AG09309 (cell line): Measurements from ENCODE around the gene SNRPB2.

Experiments used
- DNase-seq: peaks from one replicate; pipeline ENCODE4 v3.0.0-alpha.2; 2010; ENCODE audit warnings: low read depth
- H3K4me3 ChIP-seq: 2 replicates; pipeline ENCODE4 v1.5.1; 2011; ENCODE audit warnings: mild to moderate bottlenecking, low read depth, low read length, moderate library complexity; ENCODE audit not compliant: control insufficient read depth
- CTCF ChIP-seq: IDR thresholded peaks from 2 replicates; pipeline ENCODE4 v1.5.1; 2011; ENCODE audit warnings: mild to moderate bottlenecking, low read depth, low read length, inconsistent platforms; ENCODE audit not compliant: insufficient read depth, control insufficient read depth; ENCODE audit errors: missing control alignments

SNRPB2 gene

GRCh38 chr20:16758454-16759180 lies 28.8 kb downstream of the SNRPB2 start:
- no peak for DNase-seq
- TF ChIP-seq CTCF = no peak
- H3K4me3 ChIP-seq = no peak overlapping the region

DNA sequence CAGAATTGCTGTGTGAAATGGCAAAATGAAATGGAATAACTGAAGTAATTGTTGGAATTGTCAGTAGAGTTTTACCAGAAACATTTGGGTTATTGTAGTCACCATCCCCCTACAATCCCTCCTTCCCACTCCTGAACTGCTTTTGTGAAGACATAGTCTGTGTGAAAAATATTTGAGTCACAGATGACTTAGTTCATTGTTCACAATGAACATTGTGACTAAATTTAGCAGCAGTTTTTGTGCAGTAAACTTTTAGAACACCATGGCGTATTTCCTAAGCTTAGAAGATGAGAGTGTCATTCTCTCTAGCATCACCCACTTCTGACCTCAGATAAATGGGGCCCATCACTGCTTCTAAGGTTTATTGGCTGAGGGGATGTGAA lies 29.3 kb downstream of the SNRPB2 start:
- TF ChIP-seq CTCF = no peak
- no peak overlapping the region for H3K4me3 ChIP-seq
- DNase-seq = no peak

DNA sequence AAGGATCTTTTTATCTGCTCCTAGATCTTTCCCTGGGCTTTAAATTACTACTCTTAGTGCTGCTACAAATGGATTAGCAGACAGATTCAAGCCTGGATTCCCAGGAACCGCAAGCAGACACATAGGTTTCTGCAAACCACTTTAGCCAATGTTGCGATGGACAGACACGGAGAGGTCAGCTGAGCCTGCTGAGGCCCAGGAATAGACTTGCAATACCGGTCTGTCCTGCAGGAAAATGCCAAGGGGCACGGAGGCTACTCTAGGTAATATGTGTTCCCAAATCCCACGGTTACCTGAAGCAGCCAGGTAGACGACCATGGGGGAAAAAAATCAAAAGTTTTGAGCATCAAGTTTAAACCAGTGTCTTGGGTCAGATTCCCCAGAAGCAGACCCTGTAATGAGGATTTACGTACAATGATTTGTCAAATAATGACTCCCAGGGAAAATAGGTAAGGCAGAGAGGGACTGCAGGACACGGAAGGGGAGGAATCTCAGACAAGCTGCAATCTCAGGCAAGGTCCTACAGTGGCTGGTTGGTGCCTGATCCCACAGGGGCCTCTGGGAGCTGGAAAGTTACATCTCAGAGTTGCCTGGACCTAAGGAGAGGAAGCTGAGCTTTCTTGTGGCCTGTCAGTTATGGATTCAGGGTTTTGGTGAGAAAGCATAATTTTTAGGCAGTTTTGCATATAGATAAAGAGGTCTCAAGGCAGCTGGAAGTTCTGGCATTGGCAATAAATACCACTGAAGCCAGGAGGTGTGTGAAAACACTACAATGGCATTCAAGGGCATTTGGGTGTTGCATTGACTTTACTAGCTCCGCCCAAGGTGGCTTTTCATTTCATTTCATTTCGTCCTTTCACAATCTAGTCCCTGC lies 30.8 kb downstream of the SNRPB2 start:
- DNase-seq = no peak
- TF ChIP-seq CTCF = no peak
- H3K4me3 ChIP-seq = no peak overlapping the region

GRCh38 chr20:16761305-16761829 lies 31.5 kb downstream of the SNRPB2 start:
- DNase-seq = peak; percentile 46
- TF ChIP-seq CTCF = peak; percentile 80
- H3K4me3 ChIP-seq = no peak overlapping the region

DNA sequence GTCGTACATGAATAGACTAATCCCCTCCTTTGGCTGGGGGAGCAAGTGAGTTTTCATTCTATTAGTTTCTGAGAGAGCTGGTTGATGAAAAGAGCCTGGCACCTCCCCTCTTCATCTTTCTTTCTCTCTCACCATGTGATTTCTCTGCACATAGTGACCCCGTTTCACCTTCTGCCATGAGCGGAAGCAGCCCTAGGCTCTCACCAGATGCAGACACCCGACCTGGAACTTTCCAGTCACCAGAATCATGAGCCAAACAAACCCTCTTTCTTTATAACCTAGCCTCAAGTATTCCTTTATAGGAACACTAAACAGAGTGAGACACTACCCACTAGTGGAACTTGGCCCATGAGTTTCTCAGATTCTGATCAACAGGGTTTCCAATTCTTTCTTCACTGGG lies 34.7 kb downstream of the SNRPB2 start:
- no peak for TF ChIP-seq CTCF
- DNase-seq = no peak
- no peak overlapping the region for H3K4me3 ChIP-seq

- DNase-seq = no peak
- no peak overlapping the region for H3K4me3 ChIP-seq
- TF ChIP-seq CTCF = no peak
Observed at GRCh38 chr20:16771213-16771612, 41.4 kb downstream of the SNRPB2 start.
